Panc1 (cell line): Measurements from ENCODE around the gene TP63. TPM values are rescaled to one million over a fixed set of nuclear protein-coding genes. Genes with fewer than 3 reads are reported as not detected.

Source experiments
- ATAC-seq: fragments of 200-7000 bp; cut with Tn5 transposase; 2 replicates; pipeline ENCODE4 v1.9.1; 2020; ENCODE audit warnings: mild to moderate bottlenecking, moderate library complexity
- BruUV-seq: library from RNA; stranded (reverse); fragments of 400-500 nt; replicated peaks from 2 replicates; lab custom pipeline; 2021; lab: Mats Ljungman, UMichigan
- CTCF ChIA-PET: fragments of 300-600 bp; sonication (Branson Sonifier 250); formaldehyde crosslinking; loops from one replicate; lab custom pipeline; 2022; ENCODE audit warnings: antibody characterized with exemption; lab: Charles Lee
- POLR2A ChIA-PET: fragments of 300-600 bp; sonication (Branson Sonifier 250); formaldehyde crosslinking; loops from one replicate; lab custom pipeline; 2022; ENCODE audit warnings: antibody characterized with exemption; lab: Charles Lee
- DNase-seq: peaks from one replicate; pipeline ENCODE4 v3.0.0-alpha.2; 2010; ENCODE audit warnings: low read depth, low spot score
- H3K27ac ChIP-seq: 2 replicates; pipeline ENCODE4 v1.5.1; 2011; ENCODE audit warnings: mild to moderate bottlenecking, low read length, inconsistent platforms
- H3K27me3 ChIP-seq: fragments of 200-500 bp; sonication (Bioruptor generic); 2 replicates; pipeline ENCODE4 v1.6.0; 2014; ENCODE audit warnings: low read length, inconsistent platforms; ENCODE audit not compliant: control insufficient read depth, insufficient read depth
- H3K36me3 ChIP-seq: fragments of 200-500 bp; sonication (Bioruptor generic); 2 replicates; pipeline ENCODE4 v1.5.1; 2014; ENCODE audit warnings: inconsistent platforms, mild to moderate bottlenecking, low read length, moderate library complexity; ENCODE audit not compliant: control insufficient read depth, insufficient read depth
- H3K4me1 ChIP-seq: 2 replicates; pipeline ENCODE4 v1.5.1; 2011; ENCODE audit warnings: inconsistent platforms, mild to moderate bottlenecking, low read length, moderate library complexity; ENCODE audit not compliant: control insufficient read depth, insufficient read depth
- H3K4me3 ChIP-seq, 2 experiments: 2 replicates each; pipeline ENCODE4 v1.5.1; 2011 to 2012; ENCODE audit warnings: low read depth in 2 of 2, low read length in 2 of 2, mild to moderate bottlenecking in 2 of 2, inconsistent platforms in 1 of 2, moderate library complexity in 1 of 2
- H3K9me3 ChIP-seq: fragments of 200-500 bp; sonication (Bioruptor generic); 2 replicates; pipeline ENCODE4 v1.5.1; 2014; ENCODE audit warnings: low read depth, mild to moderate bottlenecking, inconsistent platforms, low read length, moderate library complexity; ENCODE audit not compliant: control insufficient read depth, insufficient read depth
- POLR2AphosphoS5 ChIP-seq: IDR thresholded peaks from 2 replicates; pipeline ENCODE4 v1.6.1; 2012; ENCODE audit warnings: mild to moderate bottlenecking, low read depth, low read length, moderate library complexity
- SIN3A ChIP-seq: IDR thresholded peaks from 2 replicates; pipeline ENCODE4 v1.6.1; 2012; ENCODE audit warnings: low read depth, mild to moderate bottlenecking, low read length, moderate library complexity, borderline replicate concordance; ENCODE audit not compliant: insufficient read depth
- TCF7L2 ChIP-seq: IDR thresholded peaks from 2 replicates; pipeline ENCODE4 v1.6.1; 2011; ENCODE audit warnings: mild to moderate bottlenecking, low read depth, low read length, inconsistent platforms
- in situ Hi-C: cut with HindIII; loops from 2 replicates; pipeline ENCODE4 v1.10.0; 2016; ENCODE audit warnings: low sequenced_read_pairs, low pct_unique_long_range_greater_than_20kb
- intact Hi-C: fragments of 100-400 bp; cut with micrococcal nuclease; formaldehyde crosslinking; loops from one replicate; pipeline ENCODE4 v1.10.0; 2022; ENCODE audit not compliant: unreplicated experiment
- total RNA-seq: library from RNA; stranded (reverse); gene quantifications from one replicate; pipeline ENCODE4 v1.2.1, GENCODE V29; 2021; ENCODE audit not compliant: unreplicated experiment
- TF ChIP-seq, protein P1 (sequence below), 2 experiments: IDR thresholded peaks; 2 replicates each; pipeline ENCODE4 v1.6.1; 2011 to 2012; ENCODE audit warnings: low read depth in 2 of 2, control low read depth in 1 of 2, low read length in 1 of 2, mild to moderate bottlenecking in 1 of 2, moderate library complexity in 1 of 2; ENCODE audit not compliant: insufficient read depth in 1 of 2
- TF ChIP-seq, protein P2 (sequence below): fragments of 450-650 bp; IDR thresholded peaks from 2 replicates; pipeline ENCODE4 v1.5.1; 2017; ENCODE audit warnings: mild to moderate bottlenecking

TP63 gene
- total RNA-seq, 1 experiment from 2014 or later: 0.51 TPM

DNA sequence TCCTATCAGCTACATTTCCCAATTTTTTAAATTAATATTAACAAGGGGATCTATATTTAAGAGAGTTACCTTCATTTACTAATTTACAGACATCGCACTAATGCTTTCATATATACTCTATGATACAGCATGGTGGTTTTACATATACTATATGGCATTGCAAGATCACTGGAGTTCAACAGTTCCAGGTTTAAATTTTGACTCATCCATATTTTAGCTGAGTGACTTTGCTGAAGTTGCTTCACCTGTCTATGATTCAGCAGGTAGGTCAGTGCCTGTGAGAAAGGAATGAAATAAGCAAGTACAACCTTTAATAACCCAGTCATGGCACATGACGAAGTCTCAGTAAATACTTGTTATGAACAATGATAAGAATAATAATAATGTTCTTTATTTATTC, 278.4 kb downstream of the TP63 start:
- in situ Hi-C loops: no loop called here
- Histone ChIP-seq H3K36me3 (no peaks in the 10 kb centered on the region), H3K9me3 (no peaks in the 10 kb centered on the region), H3K27ac (no peak overlapping the region), H3K27me3 (no peaks in the 10 kb centered on the region), H3K4me3 (no peak overlapping the region), H3K4me1 (no peaks in the 10 kb centered on the region)
- ChIA-PET POLR2A (no interaction called here), CTCF (no interaction called here)
- intact Hi-C loops: no loop called here
- DNase-seq (no peak), ATAC-seq (no peak)
- TF ChIP-seq SIN3A (no peak), POLR2AphosphoS5 (no peak), TCF7L2 (no peak)
- TF ChIP-seq, protein P1, sequence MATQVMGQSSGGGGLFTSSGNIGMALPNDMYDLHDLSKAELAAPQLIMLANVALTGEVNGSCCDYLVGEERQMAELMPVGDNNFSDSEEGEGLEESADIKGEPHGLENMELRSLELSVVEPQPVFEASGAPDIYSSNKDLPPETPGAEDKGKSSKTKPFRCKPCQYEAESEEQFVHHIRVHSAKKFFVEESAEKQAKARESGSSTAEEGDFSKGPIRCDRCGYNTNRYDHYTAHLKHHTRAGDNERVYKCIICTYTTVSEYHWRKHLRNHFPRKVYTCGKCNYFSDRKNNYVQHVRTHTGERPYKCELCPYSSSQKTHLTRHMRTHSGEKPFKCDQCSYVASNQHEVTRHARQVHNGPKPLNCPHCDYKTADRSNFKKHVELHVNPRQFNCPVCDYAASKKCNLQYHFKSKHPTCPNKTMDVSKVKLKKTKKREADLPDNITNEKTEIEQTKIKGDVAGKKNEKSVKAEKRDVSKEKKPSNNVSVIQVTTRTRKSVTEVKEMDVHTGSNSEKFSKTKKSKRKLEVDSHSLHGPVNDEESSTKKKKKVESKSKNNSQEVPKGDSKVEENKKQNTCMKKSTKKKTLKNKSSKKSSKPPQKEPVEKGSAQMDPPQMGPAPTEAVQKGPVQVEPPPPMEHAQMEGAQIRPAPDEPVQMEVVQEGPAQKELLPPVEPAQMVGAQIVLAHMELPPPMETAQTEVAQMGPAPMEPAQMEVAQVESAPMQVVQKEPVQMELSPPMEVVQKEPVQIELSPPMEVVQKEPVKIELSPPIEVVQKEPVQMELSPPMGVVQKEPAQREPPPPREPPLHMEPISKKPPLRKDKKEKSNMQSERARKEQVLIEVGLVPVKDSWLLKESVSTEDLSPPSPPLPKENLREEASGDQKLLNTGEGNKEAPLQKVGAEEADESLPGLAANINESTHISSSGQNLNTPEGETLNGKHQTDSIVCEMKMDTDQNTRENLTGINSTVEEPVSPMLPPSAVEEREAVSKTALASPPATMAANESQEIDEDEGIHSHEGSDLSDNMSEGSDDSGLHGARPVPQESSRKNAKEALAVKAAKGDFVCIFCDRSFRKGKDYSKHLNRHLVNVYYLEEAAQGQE (IDR thresholded peaks at IDR 0.05; ENCODE audit: insufficient read depth in 1 of 2, low read depth in 2 of 2, low read length in 1 of 2): no peak
- TF ChIP-seq, protein P2, sequence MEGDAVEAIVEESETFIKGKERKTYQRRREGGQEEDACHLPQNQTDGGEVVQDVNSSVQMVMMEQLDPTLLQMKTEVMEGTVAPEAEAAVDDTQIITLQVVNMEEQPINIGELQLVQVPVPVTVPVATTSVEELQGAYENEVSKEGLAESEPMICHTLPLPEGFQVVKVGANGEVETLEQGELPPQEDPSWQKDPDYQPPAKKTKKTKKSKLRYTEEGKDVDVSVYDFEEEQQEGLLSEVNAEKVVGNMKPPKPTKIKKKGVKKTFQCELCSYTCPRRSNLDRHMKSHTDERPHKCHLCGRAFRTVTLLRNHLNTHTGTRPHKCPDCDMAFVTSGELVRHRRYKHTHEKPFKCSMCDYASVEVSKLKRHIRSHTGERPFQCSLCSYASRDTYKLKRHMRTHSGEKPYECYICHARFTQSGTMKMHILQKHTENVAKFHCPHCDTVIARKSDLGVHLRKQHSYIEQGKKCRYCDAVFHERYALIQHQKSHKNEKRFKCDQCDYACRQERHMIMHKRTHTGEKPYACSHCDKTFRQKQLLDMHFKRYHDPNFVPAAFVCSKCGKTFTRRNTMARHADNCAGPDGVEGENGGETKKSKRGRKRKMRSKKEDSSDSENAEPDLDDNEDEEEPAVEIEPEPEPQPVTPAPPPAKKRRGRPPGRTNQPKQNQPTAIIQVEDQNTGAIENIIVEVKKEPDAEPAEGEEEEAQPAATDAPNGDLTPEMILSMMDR: no peak
- no TSS peak for BruUV-seq

DNA sequence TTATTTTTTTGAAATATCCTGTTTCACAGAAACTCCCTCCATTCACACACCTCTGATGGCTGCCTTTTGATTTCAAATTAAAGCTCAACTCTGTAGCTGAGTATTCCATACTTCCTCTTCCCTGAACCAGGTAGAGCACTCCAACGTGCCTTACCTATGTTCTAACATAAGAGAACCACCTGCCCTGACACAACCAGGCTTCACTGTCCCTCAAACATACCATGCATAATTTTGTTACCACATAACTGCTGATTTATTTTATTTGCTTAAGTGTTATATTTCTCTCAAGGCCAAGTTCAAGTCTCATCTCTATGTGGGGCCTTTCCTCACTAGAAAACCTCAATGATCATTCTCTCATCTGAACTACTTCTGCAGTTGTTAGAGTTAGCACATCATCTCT, 279.8 kb downstream of the TP63 start:
- Histone ChIP-seq H3K9me3 (no peaks in the 10 kb centered on the region; the same call in 1 of the 2 replicates), H3K4me1 (no peaks in the 10 kb centered on the region), H3K4me3 (no peak overlapping the region), H3K27ac (no peak overlapping the region), H3K36me3 (no peaks in the 10 kb centered on the region), H3K27me3 (no peaks in the 10 kb centered on the region)
- ATAC-seq (no peak), DNase-seq (no peak)
- POLR2A ChIA-PET: interaction anchor here (0.6 kb wide), 1 partner anchor 121 kb away, joined by 3 read pairs; no protein-coding TSS in a partner anchor
- BruUV-seq: no TSS peak
- CTCF ChIA-PET: no interaction called here
- TF ChIP-seq SIN3A: no peak
- TF ChIP-seq, protein P2: no peak
- no peak for TF ChIP-seq TCF7L2
- TF ChIP-seq, protein P1 (IDR thresholded peaks at IDR 0.05; ENCODE audit: insufficient read depth in 1 of 2, low read depth in 2 of 2, low read length in 1 of 2): no peak
- no peak for TF ChIP-seq POLR2AphosphoS5
- in situ Hi-C loops: no loop called here
- intact Hi-C loops: no loop called here
